Right lobe of liver (tissue), 4 donors: ENCODE results near the gene COA5.

Experiments used
- POLR2A ChIP-seq: fragments of 450-650 bp; IDR thresholded peaks from one replicate; pipeline ENCODE4 v1.6.1; 2017; ENCODE audit warnings: antibody characterized with exemption, mild to moderate bottlenecking
- TF ChIP-seq, protein P1 (sequence below), 4 donors: fragments of 200-600 bp in 3 of 4; fragments of 450-650 bp in 1 of 4; IDR thresholded peaks; one replicate each; pipeline versions ENCODE4 v1.5.1 to v1.8.0; 2016 to 2022; ENCODE audit warnings: antibody characterized with exemption in 4 of 4, mild to moderate bottlenecking in 2 of 4
- donor health status: DM: no; HTN: no; CAD: no.
- donor health status: DM: no; HTN: no; CAD: no.
- donor health status: DM: no; HTN: yes; CAD: no.

- TF ChIP-seq, protein P1, sequence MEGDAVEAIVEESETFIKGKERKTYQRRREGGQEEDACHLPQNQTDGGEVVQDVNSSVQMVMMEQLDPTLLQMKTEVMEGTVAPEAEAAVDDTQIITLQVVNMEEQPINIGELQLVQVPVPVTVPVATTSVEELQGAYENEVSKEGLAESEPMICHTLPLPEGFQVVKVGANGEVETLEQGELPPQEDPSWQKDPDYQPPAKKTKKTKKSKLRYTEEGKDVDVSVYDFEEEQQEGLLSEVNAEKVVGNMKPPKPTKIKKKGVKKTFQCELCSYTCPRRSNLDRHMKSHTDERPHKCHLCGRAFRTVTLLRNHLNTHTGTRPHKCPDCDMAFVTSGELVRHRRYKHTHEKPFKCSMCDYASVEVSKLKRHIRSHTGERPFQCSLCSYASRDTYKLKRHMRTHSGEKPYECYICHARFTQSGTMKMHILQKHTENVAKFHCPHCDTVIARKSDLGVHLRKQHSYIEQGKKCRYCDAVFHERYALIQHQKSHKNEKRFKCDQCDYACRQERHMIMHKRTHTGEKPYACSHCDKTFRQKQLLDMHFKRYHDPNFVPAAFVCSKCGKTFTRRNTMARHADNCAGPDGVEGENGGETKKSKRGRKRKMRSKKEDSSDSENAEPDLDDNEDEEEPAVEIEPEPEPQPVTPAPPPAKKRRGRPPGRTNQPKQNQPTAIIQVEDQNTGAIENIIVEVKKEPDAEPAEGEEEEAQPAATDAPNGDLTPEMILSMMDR (IDR thresholded peaks at IDR 0.05): no peak
- TF ChIP-seq POLR2A: no peak
Measured at GRCh38 chr2:98559581-98559980, 48.7 kb downstream of the COA5 start.
